ENCODE results near the gene ZCCHC7. TPM values are rescaled to one million over a fixed set of nuclear protein-coding genes. Genes with fewer than 3 reads are reported as not detected.

ZCCHC7 gene
- total and polyA plus RNA-seq, 10 of the 15 experiments (the other 5 are each of a cell fraction or from before 2014, with no cell fraction given), result 42.9 to 178 (median 53.3) TPM

GRCh38 chr9:37210737-37211523, 90.6 kb downstream of the ZCCHC7 start (continued):
- TF ChIP-seq ZNF592 (IDR thresholded peaks at IDR 0.05) (no peak), SUZ12 (IDR thresholded peaks at IDR 0.05; ENCODE audit: unreplicated experiment) (no peak), TAF1 (IDR thresholded peaks at IDR 0.05; ENCODE audit: borderline replicate concordance, low read depth, low read length) (no peak), MTA2 (IDR thresholded peaks at IDR 0.05; ENCODE audit: low read depth) (no peak), RUNX3 (IDR thresholded peaks at IDR 0.05; ENCODE audit: low read length) (peak; percentile 67), RELA (IDR thresholded peaks at IDR 0.05; ENCODE audit: borderline replicate concordance, partially characterized antibody) (no peak), MYC (IDR thresholded peaks at IDR 0.05; ENCODE audit: insufficient read depth, insufficient read length, insufficient replicate concordance, low read length, severe bottlenecking) (no peak), MLLT1 (IDR thresholded peaks at IDR 0.05) (peak; percentile 82; the same call in 1 of the 2 replicates), CTCF (IDR thresholded peaks at IDR 0.05 in 2 of 3, conservative IDR thresholded peaks at IDR 0.05 in 1 of 3; ENCODE audit: control insufficient read depth in 2 of 3, extremely low read depth in 1 of 3, insufficient read depth in 1 of 3, low read depth in 3 of 3, low read length in 3 of 3) (no peak), POLR2A (IDR thresholded peaks at IDR 0.05; ENCODE audit: low read depth, low read length) (no peak), SKIL (IDR thresholded peaks at IDR 0.05; ENCODE audit: low read depth, poor library complexity, severe bottlenecking) (peak; percentile 19), SREBF1 (IDR thresholded peaks at IDR 0.05; ENCODE audit: low read length) (no peak), PAX5 (IDR thresholded peaks at IDR 0.05; ENCODE audit: borderline replicate concordance, low read depth, low read length) (no peak), SRF (IDR thresholded peaks at IDR 0.05; ENCODE audit: low read depth in 2 of 2, low read length in 2 of 2) (no peak)

Data from GM12878 (cell line).